ENCODE data around the gene MCUR1.
"Not testable (repeated sequence)": the region's sequence is repeated elsewhere in the genome, so short reads cannot be mapped to it uniquely, and the experiment has no call there.

The MCUR1 gene

GRCh38 chr6:13834790-13835189, 20.4 kb upstream of the MCUR1 start:
- DNase-seq (ENCODE audit: low read depth in 1 of 2, low spot score in 1 of 2): no peak
- Histone ChIP-seq H3K27ac (replicated peaks) (no peak overlapping the region), H3K4me3 (replicated peaks; ENCODE audit: insufficient read depth, low read length) (no peak overlapping the region), H3K27me3 (ENCODE audit: insufficient read depth, poor library complexity, severe bottlenecking) (no peaks in the 10 kb centered on the region)
- no peak for TF ChIP-seq GABPA (IDR thresholded peaks at IDR 0.05; ENCODE audit: low read depth)

- not testable (repeated sequence) for H3K27me3 ChIP-seq (ENCODE audit: insufficient read depth, poor library complexity, severe bottlenecking); DNase-seq (ENCODE audit: low read depth in 1 of 2, low spot score in 1 of 2); H3K27ac ChIP-seq (replicated peaks); H3K4me3 ChIP-seq (replicated peaks; ENCODE audit: insufficient read depth, low read length)
These were observed 19.7 kb upstream of the MCUR1 start for GRCh38 chr6:13834018-13834417.

GRCh38 chr6:13832778-13833177, 18.4 kb upstream of the MCUR1 start:
- H3K4me3 ChIP-seq (replicated peaks; ENCODE audit: insufficient read depth, low read length): no peak overlapping the region
- no peak overlapping the region for H3K27ac ChIP-seq (replicated peaks)
- DNase-seq (ENCODE audit: low read depth in 1 of 2, low spot score in 1 of 2): no peak
- no peak for TF ChIP-seq CTCF (IDR thresholded peaks at IDR 0.05; ENCODE audit: insufficient read depth, low read length)
- TF ChIP-seq SPI1 (IDR thresholded peaks at IDR 0.05; ENCODE audit: borderline replicate concordance, low read depth): no peak
- TF ChIP-seq GABPA (IDR thresholded peaks at IDR 0.05; ENCODE audit: low read depth): no peak
- TF ChIP-seq POLR2AphosphoS5 (IDR thresholded peaks at IDR 0.05; ENCODE audit: low read depth): no peak
- no peak for TF ChIP-seq REST (IDR thresholded peaks at IDR 0.05; ENCODE audit: insufficient replicate concordance, low read depth)
- no peaks in the 10 kb centered on the region for H3K27me3 ChIP-seq (ENCODE audit: insufficient read depth, poor library complexity, severe bottlenecking)

- Histone ChIP-seq H3K27ac (replicated peaks) (no peak overlapping the region), H3K4me3 (replicated peaks; ENCODE audit: insufficient read depth, low read length) (no peak overlapping the region), H3K27me3 (ENCODE audit: insufficient read depth, poor library complexity, severe bottlenecking) (no peaks in the 10 kb centered on the region)
- no peak for TF ChIP-seq SPI1 (IDR thresholded peaks at IDR 0.05; ENCODE audit: borderline replicate concordance, low read depth)
- no peak for TF ChIP-seq POLR2AphosphoS5 (IDR thresholded peaks at IDR 0.05; ENCODE audit: low read depth)
- TF ChIP-seq GABPA (IDR thresholded peaks at IDR 0.05; ENCODE audit: low read depth): no peak
- no peak for TF ChIP-seq CTCF (IDR thresholded peaks at IDR 0.05; ENCODE audit: insufficient read depth, low read length)
- no peak for TF ChIP-seq REST (IDR thresholded peaks at IDR 0.05; ENCODE audit: insufficient replicate concordance, low read depth)
- no peak for DNase-seq (ENCODE audit: low read depth in 1 of 2, low spot score in 1 of 2)
These were observed 17.3 kb upstream of the MCUR1 start for GRCh38 chr6:13831615-13832014.

- no peaks in the 10 kb centered on the region for H3K27me3 ChIP-seq (ENCODE audit: insufficient read depth, poor library complexity, severe bottlenecking)
- H3K4me3 ChIP-seq (replicated peaks; ENCODE audit: insufficient read depth, low read length): no peak overlapping the region
- no peak overlapping the region for H3K27ac ChIP-seq (replicated peaks)
- no peak for DNase-seq (ENCODE audit: low read depth in 1 of 2, low spot score in 1 of 2)
- TF ChIP-seq GABPA (IDR thresholded peaks at IDR 0.05; ENCODE audit: low read depth) (no peak), POLR2AphosphoS5 (IDR thresholded peaks at IDR 0.05; ENCODE audit: low read depth) (no peak), CTCF (IDR thresholded peaks at IDR 0.05; ENCODE audit: insufficient read depth, low read length) (no peak), REST (IDR thresholded peaks at IDR 0.05; ENCODE audit: insufficient replicate concordance, low read depth) (no peak), SPI1 (IDR thresholded peaks at IDR 0.05; ENCODE audit: borderline replicate concordance, low read depth) (no peak)
These were observed 16.4 kb upstream of the MCUR1 start for GRCh38 chr6:13830803-13831202.

- not testable (repeated sequence) for H3K4me3 ChIP-seq (replicated peaks; ENCODE audit: insufficient read depth, low read length); H3K27ac ChIP-seq (replicated peaks); H3K27me3 ChIP-seq (ENCODE audit: insufficient read depth, poor library complexity, severe bottlenecking); DNase-seq (ENCODE audit: low read depth in 1 of 2, low spot score in 1 of 2)
These were observed 15.1 kb upstream of the MCUR1 start for GRCh38 chr6:13829419-13829818.

Measured in HL-60 (cell line).